ENCODE data around the gene EFTUD2.

GRCh38 chr17:44859701-44860100 is 39.5 kb downstream of the EFTUD2 start:
- no peak for TF ChIP-seq POLR2A (IDR thresholded peaks at IDR 0.05; ENCODE audit: borderline replicate concordance, extremely low read depth, insufficient read depth, insufficient read length)
- TF ChIP-seq POLR2AphosphoS5 (IDR thresholded peaks at IDR 0.05; ENCODE audit: low read depth, low read length): no peak
- TF ChIP-seq, protein P1, sequence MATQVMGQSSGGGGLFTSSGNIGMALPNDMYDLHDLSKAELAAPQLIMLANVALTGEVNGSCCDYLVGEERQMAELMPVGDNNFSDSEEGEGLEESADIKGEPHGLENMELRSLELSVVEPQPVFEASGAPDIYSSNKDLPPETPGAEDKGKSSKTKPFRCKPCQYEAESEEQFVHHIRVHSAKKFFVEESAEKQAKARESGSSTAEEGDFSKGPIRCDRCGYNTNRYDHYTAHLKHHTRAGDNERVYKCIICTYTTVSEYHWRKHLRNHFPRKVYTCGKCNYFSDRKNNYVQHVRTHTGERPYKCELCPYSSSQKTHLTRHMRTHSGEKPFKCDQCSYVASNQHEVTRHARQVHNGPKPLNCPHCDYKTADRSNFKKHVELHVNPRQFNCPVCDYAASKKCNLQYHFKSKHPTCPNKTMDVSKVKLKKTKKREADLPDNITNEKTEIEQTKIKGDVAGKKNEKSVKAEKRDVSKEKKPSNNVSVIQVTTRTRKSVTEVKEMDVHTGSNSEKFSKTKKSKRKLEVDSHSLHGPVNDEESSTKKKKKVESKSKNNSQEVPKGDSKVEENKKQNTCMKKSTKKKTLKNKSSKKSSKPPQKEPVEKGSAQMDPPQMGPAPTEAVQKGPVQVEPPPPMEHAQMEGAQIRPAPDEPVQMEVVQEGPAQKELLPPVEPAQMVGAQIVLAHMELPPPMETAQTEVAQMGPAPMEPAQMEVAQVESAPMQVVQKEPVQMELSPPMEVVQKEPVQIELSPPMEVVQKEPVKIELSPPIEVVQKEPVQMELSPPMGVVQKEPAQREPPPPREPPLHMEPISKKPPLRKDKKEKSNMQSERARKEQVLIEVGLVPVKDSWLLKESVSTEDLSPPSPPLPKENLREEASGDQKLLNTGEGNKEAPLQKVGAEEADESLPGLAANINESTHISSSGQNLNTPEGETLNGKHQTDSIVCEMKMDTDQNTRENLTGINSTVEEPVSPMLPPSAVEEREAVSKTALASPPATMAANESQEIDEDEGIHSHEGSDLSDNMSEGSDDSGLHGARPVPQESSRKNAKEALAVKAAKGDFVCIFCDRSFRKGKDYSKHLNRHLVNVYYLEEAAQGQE (IDR thresholded peaks at IDR 0.05; ENCODE audit: low read depth): no peak
- TF ChIP-seq SIN3A (IDR thresholded peaks at IDR 0.05; ENCODE audit: low read depth): no peak
- no peak for TF ChIP-seq YY1 (IDR thresholded peaks at IDR 0.05; ENCODE audit: extremely low read depth, insufficient replicate concordance, low read depth, low read length)
